H4 (cell line): ENCODE results near the gene TRANK1. TPM values are rescaled to one million over a fixed set of nuclear protein-coding genes. Genes with fewer than 3 reads are reported as not detected.

ENCODE experiments used
- DNase-seq: peaks from one replicate; pipeline ENCODE4 v3.0.0-alpha.2; 2015; ENCODE audit warnings: low spot score
- total RNA-seq: library from RNA; depleted of rRNA; stranded (reverse); fragments of >200 nt; shearing (Covaris generic); gene quantifications from 2 replicates; pipeline ENCODE4 v1.2.3, GENCODE V29; 2014

TRANK1 gene
- total RNA-seq, 1 experiment from 2014 or later, result 11.4 TPM

DNA sequence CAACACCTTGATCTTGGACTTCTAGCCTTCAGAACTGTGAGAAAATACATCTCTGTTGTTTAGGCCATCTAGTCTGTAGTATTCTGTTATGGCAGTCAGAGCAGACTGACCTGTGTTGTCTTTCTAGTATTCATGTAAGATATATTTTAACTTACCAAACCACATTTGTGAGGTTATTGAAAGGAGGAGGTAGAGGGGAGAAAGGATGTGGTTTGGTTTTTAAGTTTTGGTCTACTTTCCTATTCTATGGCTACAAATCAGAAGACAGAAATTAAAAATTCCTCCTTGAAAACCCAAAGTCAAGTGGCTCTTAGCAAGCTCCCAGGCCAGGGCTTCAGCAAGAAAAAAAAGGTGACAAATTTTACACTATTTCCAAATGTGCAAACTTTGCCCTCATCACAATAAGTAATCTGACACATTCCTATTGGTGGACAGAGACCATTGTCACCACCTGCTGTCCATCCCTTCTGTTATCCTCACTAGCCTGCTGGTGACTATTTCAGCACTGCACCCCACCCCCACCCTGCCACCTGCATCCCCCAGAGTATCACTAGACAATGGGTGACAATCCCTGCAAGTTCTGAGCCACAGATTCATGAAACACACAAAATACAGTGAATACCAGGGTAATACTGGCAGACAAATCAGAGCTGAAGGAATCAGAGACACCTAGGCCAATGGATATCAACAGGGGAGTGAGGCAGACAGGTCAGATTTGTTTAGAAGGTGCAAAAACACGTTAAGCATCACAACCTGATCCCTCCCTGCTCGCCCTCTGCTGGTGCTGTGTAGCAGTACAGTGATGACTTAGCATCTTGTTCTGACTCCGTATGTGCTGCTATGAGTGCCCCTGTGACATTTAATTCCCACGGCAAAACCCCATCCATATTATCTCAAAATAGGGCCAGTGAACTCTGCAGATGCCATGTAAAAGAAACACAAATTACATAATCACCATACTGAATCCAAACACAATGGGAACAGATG is 101.5 kb downstream of the TRANK1 start:
- peak; percentile 29 for DNase-seq

GRCh38 chr3:36842275-36842674 is 102.6 kb downstream of the TRANK1 start:
- no peak for DNase-seq

DNA sequence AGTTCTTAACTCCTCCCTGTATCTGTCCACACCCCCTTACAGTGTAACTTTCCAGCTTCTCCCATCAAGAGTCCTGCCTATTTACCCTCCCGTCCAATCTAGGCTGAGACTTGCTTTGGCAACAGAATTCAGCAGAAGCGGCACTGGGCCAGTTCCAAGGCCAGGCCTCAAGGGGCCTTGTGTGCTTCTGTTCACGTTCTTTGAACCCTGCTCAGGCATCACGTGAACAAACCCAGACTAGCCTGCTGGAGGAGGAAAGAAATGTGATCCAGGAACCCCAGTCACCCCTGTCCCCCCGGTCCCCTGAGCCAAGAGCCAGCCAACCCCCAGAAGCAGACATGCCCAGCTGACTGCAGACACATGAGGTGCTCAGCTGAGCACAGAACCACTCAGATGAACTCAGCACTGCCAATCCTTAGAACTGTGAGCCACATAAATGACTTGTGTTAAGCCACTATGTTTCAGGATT is 104.4 kb downstream of the TRANK1 start:
- no peak for DNase-seq

DNA sequence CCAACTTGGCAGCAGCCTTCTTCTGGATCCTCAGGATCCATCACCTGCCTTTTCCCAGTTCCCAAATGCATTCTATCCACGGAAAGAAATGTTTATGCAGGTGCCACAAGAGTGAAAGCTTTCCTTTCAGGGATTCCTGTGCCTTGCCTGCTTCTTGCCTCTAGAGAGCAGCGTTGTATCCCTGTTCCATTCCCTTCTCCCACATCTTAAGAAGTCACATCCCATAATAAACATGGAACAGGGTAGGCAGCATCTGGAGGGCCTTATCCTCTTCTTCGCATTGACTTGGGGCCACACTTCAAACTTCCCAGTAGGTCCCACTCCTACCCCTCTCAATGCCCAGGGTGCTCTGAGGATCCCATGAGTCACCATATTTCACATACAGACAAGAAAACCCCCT is 107.8 kb downstream of the TRANK1 start:
- no peak for DNase-seq

GRCh38 chr3:36833160-36833814 is 111.6 kb downstream of the TRANK1 start:
- DNase-seq, result no peak

- no peak for DNase-seq
These were observed 112.4 kb downstream of the TRANK1 start for GRCh38 chr3:36832406-36832805.

- no peak for DNase-seq
These were observed 117.7 kb downstream of the TRANK1 start for GRCh38 chr3:36827133-36827532.

DNA sequence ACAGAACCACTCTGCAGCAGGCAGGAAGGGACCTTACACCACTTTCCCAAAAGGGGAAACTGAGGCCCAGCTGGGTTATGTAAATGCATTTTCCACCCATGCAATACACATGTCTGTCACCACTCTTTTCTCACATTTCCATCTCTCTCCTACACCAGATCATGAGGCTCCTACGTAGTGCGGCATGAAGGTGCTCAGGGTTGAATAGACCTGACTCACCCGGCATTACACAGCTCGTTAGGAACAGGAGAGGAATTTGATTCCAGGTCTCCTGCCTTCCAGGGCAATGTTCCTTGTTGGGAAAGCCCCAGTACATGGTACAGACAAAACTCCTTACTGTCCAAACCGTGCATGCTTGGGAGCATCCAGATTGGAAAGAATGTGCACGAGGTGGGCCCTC is 118.6 kb downstream of the TRANK1 start:
- no peak for DNase-seq

DNA sequence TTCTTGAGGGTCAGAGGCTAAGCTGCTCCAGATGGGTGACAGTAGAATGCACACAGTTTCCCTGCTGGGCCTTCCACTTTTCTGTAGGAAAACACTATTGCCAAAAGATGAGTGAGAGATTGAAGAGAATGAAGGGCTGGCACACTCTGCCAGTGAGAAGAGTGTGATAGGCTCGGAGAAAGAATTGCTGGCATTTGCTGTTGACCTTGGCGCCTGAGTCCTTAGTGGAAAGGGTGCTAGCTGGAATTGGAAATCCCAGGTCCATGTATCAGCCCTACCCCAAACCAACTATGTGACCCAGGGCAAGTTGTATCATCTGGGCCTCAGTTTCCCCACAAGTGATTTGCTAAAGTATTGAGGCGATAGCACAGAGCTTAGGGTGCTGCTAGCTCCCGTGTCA is 120.4 kb downstream of the TRANK1 start:
- DNase-seq, result no peak

- DNase-seq, result no peak
These were observed 121.0 kb downstream of the TRANK1 start for GRCh38 chr3:36823806-36824205.

DNA sequence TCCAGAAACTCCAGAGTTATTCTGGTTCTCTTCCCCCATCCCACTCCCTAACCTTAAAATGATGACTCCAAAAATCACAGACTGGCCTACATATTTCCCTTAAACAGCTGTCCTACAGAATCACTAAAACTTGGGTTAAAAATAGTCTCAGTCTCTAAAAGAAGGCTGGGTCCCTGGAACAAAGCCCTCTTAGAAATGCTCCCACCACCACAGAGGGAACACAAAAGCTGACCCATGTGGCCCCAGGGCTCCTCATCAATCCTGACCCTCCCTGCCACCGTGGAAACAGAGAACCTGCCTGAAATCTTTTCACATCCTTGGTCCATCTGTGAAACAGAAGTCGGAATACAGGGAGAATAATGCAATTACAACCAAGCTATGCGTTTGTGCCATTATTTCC is 124.8 kb downstream of the TRANK1 start:
- no peak for DNase-seq

DNA sequence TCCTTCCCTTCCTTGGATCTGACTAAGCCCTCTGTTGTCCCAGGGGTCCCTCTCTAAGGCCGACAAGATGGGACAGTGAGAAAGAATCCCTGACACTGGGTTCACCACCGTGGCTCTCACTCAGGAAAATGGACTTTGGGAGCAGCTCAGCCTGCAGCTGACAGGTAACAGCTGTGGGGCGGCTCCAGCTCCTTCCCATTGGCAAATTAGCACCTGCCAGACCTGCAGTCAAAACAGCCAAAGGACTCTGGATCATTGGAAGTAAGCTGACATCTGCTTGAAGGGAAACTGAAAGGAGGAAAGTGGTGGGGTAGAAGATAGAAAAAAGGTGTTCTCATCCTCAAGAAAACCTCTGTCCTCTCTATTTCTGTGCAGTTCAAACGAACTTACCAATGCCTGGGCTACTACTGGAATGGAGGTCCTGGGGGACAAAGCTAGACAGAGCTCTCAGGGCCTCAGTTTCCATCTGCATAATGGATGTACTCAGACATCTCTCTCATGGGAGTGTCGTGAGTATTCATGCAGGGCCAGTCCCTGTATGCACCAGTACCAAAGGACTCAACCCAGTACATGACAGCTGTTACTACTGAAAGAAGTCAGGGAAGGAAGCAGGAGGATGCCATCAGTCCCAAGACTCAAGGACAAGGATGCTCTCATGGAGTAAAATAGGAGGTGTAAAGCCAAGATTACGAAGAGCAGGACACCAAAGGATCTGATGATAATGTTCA is 126.9 kb downstream of the TRANK1 start:
- DNase-seq, result no peak

DNA sequence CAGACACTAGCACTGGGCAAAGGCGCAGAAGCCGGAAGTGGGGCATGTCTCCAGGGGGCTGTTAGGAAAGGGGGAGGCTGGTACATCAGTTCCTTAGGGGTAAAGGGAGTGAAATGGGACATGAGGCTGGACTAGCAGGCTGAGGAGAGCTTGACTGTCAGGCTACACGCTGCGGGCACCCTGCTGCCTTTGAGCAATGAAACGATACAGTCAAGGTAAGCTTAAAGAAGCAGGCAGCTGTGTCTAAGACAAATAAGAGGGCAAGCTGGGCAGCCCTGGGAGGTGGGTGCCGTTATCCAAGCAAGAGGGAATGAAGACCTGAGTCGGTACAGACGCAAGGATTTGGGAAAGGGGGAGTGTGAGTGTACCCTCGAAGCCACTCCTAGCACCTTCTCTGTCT is 129.5 kb downstream of the TRANK1 start:
- no peak for DNase-seq

GRCh38 chr3:36814776-36815175 is 130.1 kb downstream of the TRANK1 start:
- no peak for DNase-seq

DNA sequence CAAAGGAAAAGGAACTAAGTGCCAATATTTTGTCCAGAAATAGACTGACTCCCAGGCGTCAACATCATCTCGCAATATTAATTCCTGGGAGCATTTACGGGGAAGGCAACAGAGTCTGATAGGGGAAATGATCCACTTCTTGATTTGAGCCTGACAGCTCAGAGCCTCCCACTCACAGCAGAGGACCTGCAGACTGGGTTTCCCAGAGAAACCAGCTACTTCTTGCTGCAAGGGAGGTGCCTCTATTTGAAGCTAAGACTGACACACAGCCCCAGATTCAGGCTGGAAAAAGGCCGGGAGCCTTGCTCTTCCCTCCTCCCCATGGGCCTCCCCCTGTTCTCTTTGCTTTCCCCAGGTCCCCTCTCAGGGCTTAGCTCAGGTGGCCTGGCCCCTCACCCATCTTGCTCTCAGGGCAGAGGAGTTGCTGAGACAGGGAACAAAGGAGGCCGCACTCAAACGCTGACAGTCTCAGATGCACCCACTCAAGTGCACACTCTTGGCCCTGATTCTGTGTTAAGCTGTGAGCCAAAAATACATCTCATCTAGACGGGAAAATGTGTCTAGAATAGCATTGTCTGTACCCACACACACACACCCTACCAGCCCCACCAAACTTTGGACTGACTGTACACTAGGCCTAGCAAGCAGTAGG is 130.7 kb downstream of the TRANK1 start:
- DNase-seq, result no peak

DNA sequence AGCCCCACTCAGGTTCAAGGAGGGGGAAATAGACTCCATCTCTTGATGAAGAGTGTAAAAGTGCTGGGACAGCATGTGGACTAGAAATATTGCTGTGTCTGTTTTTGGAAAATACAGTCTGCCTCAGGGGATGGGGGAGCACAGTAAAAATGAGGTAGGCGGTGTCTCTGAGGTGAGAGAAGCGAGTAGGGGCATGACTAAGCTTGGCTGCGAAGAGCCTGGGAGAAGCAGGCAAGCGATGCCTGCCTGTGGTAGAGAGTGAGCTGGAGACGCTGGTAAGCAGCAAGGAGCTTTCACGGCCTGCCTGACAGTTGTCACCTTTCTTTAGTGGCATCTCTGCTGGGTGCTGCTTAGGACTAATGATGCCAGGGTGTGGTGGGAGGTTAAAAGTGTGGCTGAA is 131.5 kb downstream of the TRANK1 start:
- DNase-seq, result no peak

- DNase-seq, result no peak
These were observed 132.6 kb downstream of the TRANK1 start for GRCh38 chr3:36812240-36812639.

GRCh38 chr3:36811768-36812167 is 133.1 kb downstream of the TRANK1 start:
- no peak for DNase-seq

GRCh38 chr3:36804295-36805055 is 140.4 kb downstream of the TRANK1 start:
- no peak for DNase-seq

DNA sequence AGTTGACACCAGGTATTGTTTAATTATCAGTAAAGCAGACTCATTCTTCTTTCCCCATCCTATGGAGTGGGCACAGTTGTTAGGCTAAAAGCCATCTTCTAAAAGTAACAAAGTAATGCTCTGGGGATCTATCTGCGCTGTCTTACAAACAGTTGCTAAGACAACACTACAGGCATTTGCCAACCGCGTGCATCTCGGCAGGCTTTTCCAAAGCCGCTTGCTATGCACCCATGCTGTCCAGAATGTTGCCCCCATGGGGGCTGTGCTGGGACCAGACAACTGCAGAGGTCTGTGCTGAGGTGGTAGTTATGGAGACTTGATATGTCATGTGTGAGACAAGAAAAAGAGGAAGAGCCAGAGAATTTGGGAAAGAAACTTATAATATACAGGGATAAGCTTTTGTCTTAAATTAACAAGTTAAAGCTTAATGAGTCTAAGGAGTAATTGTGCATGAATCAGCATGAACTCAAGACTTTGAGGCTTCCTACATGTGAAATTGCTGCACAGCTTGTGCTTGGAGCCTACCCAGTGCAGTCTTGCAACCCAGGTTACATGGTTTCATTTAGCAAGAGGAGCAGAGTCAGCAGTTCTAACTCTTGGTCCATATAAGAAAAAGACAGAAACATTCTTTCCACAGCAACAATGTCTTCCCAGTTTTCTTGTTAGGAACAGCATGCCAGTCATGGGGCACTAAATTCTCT is 141.6 kb downstream of the TRANK1 start:
- no peak for DNase-seq
